KMS-11 (cell line): Measurements from ENCODE around the gene SUPT5H.

Experiments
- H2AFZ ChIP-seq: fragments of 200-600 bp; sonication (generic); 2 replicates; pipeline ENCODE4 v1.6.1; 2016; ENCODE audit warnings: antibody characterized with exemption, mixed run types, low read depth
- H3K27ac ChIP-seq: fragments of 200-600 bp; sonication (generic); 2 replicates; pipeline ENCODE4 v1.6.1; 2016; ENCODE audit warnings: mild to moderate bottlenecking, mixed run types
- H3K27me3 ChIP-seq: fragments of 200-600 bp; sonication (generic); 2 replicates; pipeline ENCODE4 v1.6.1; 2017; ENCODE audit warnings: mild to moderate bottlenecking, low read depth, mixed run types, moderate library complexity; ENCODE audit not compliant: insufficient read depth
- H3K36me3 ChIP-seq: fragments of 200-600 bp; sonication (generic); 2 replicates; pipeline ENCODE4 v1.6.1; 2017; ENCODE audit warnings: mild to moderate bottlenecking, mixed run types; ENCODE audit not compliant: insufficient read depth
- H3K4me1 ChIP-seq: fragments of 200-600 bp; sonication (generic); 2 replicates; pipeline ENCODE4 v1.6.1; 2016; ENCODE audit warnings: mild to moderate bottlenecking, low read depth, mixed run types; ENCODE audit not compliant: poor library complexity, severe bottlenecking
- H3K4me2 ChIP-seq: fragments of 200-600 bp; sonication (generic); 2 replicates; pipeline ENCODE4 v1.7.0; 2016; ENCODE audit warnings: mild to moderate bottlenecking, mixed run types
- H3K4me3 ChIP-seq: fragments of 200-600 bp; sonication (generic); IDR thresholded peaks from 2 replicates; pipeline ENCODE4 v1.6.1; 2017; ENCODE audit warnings: low read depth, low read length, mixed read lengths; ENCODE audit not compliant: insufficient read depth
- H3K79me2 ChIP-seq: fragments of 200-600 bp; sonication (generic); 2 replicates; pipeline ENCODE4 v1.6.1; 2016; ENCODE audit warnings: low read depth, mixed run types; ENCODE audit not compliant: insufficient read depth
- H3K9ac ChIP-seq: fragments of 200-600 bp; sonication (generic); 2 replicates; pipeline ENCODE4 v1.6.1; 2016; ENCODE audit warnings: mild to moderate bottlenecking, mixed run types
- H4K20me1 ChIP-seq: fragments of 200-600 bp; sonication (generic); 2 replicates; pipeline ENCODE4 v1.6.1; 2016; ENCODE audit warnings: mild to moderate bottlenecking, mixed run types; ENCODE audit not compliant: insufficient read depth
- CTCF ChIP-seq: fragments of 200-600 bp; sonication (generic); conservative IDR thresholded peaks from 2 replicates; pipeline ENCODE4 v1.6.1; 2017; ENCODE audit warnings: low read depth, mild to moderate bottlenecking, antibody characterized with exemption, low read length, moderate library complexity, mixed read lengths

Gene SUPT5H

DNA sequence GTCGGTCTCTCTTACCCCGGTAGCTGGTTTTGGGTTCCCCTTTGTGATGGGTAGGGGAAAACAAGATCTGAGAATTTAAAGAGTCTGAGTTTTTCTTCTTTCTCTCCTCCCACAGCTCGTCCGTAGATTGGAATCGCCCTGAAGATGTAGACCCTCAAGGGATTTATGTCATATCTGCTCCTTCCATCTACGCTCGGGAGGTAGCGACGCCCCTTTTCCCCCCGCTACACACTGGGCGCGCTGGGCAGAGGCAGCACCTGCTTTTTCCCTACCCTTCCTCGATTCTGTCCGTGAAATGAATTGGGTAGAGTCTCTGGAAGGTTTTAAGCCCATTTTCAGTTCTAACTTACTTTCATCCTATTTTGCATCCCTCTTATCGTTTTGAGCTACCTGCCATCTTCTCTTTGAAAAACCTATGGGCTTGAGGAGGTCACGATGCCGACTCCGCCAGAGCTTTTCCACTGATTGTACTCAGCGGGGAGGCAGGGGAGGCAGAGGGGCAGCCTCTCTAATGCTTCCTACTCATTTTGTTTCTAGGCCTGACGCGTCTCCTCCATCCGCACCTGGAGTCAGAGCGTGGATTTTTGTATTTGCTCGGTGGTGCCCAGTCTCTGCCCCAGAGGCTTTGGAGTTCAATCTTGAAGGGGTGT is 62.5 kb downstream of the SUPT5H start:
- peaks cover 40% of the 10 kb centered on the region; the same call in 1 of the 2 replicates for H3K27me3 ChIP-seq
- H3K27ac ChIP-seq = no peak overlapping the region
- no peaks in the 10 kb centered on the region for H3K4me1 ChIP-seq
- H3K79me2 ChIP-seq = no peaks in the 10 kb centered on the region
- H3K36me3 ChIP-seq = no peaks in the 10 kb centered on the region
- TF ChIP-seq CTCF = no peak
- no peak overlapping the region for H3K4me2 ChIP-seq
- no peak overlapping the region for H3K9ac ChIP-seq
- H4K20me1 ChIP-seq = no peaks in the 10 kb centered on the region
- H2AFZ ChIP-seq = no peak overlapping the region
- no peak overlapping the region for H3K4me3 ChIP-seq

GRCh38 chr19:39508629-39509028 is 63.2 kb downstream of the SUPT5H start:
- no peak overlapping the region for H3K4me3 ChIP-seq
- H3K36me3 ChIP-seq = no peaks in the 10 kb centered on the region
- TF ChIP-seq CTCF = no peak
- no peak overlapping the region for H3K4me2 ChIP-seq
- H3K27ac ChIP-seq = no peak overlapping the region
- H3K9ac ChIP-seq = no peak overlapping the region
- no peaks in the 10 kb centered on the region for H3K79me2 ChIP-seq
- H3K4me1 ChIP-seq = no peaks in the 10 kb centered on the region
- H2AFZ ChIP-seq = no peak overlapping the region
- peaks cover 35% of the 10 kb centered on the region; the same call in 1 of the 2 replicates for H3K27me3 ChIP-seq
- H4K20me1 ChIP-seq = no peaks in the 10 kb centered on the region

DNA sequence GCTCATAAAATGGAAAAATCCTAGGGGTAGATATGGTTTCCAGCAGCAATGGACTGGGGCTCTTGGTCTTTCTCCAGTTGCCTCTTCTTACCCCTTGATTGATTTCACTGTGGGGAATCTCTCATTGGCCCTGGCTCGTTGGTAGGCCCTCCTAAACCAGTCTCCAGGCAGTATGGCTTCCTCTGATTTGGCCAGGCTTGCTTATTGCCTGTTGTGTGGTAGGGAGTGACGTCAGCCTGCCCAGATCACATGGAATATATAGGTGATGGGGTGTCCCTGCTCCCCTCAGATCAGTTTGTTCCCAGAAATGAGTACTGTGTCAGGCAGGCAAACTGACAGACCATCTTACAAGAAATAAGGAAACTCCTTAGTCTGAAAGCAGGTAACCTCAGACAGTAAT is 63.9 kb downstream of the SUPT5H start:
- H3K9ac ChIP-seq = no peak overlapping the region
- peaks cover 31% of the 10 kb centered on the region; the same call in 1 of the 2 replicates for H3K27me3 ChIP-seq
- H3K4me1 ChIP-seq = no peaks in the 10 kb centered on the region
- H3K4me3 ChIP-seq = no peak overlapping the region
- H3K36me3 ChIP-seq = no peaks in the 10 kb centered on the region
- no peaks in the 10 kb centered on the region for H4K20me1 ChIP-seq
- H2AFZ ChIP-seq = no peak overlapping the region
- H3K79me2 ChIP-seq = no peaks in the 10 kb centered on the region
- no peak for TF ChIP-seq CTCF
- H3K27ac ChIP-seq = no peak overlapping the region
- H3K4me2 ChIP-seq = no peak overlapping the region

DNA sequence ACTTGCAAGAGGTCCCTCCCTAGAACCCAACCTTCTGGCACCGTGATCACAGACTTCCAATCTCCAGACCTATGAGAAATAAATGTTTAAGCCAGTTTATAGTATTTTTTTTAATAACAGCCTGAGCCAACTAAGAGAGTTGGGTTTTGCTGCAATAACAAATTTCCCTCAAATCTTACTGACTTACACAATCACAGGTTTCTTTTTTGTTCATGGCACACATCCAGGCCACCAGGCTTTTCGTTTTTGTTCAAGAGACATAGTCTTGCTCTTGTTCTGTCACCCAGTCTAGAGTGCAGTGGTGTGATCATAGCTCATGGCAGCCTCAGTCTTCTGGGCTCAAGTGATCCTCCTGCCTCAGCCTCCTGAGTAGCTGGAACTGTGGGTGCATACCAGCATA is 67.6 kb downstream of the SUPT5H start:
- Histone ChIP-seq H4K20me1 (no peaks in the 10 kb centered on the region), H3K4me2 (no peak overlapping the region), H3K36me3 (no peaks in the 10 kb centered on the region), H3K79me2 (no peaks in the 10 kb centered on the region), H3K4me3 (no peak overlapping the region), H3K9ac (no peak overlapping the region), H3K27ac (no peak overlapping the region), H3K27me3 (peaks cover 24% of the 10 kb centered on the region; the same call in 1 of the 2 replicates), H2AFZ (no peak overlapping the region), H3K4me1 (no peaks in the 10 kb centered on the region)
- TF ChIP-seq CTCF = no peak
